Fibroblast of mammary gland (primary cell): ENCODE results near the gene TP73.

Experiments
- DNase-seq: peaks from one replicate; pipeline ENCODE4 v3.0.0-alpha.2; 2010; ENCODE audit warnings: low read depth
- H3K4me3 ChIP-seq: 2 replicates; pipeline ENCODE4 v1.5.1; 2011; ENCODE audit warnings: low read depth, mild to moderate bottlenecking, low read length, moderate library complexity; ENCODE audit not compliant: control insufficient read depth
- TF ChIP-seq, protein P1 (sequence below): conservative IDR thresholded peaks from 2 replicates; pipeline ENCODE4 v1.5.1; 2011; ENCODE audit warnings: low read depth, low read length, inconsistent platforms; ENCODE audit not compliant: control insufficient read depth, insufficient read depth

The TP73 gene

GRCh38 chr1:3727042-3727824 lies 74.9 kb downstream of the TP73 start:
- peak; percentile 8 for DNase-seq
- no peak overlapping the region for H3K4me3 ChIP-seq
- TF ChIP-seq, protein P1, sequence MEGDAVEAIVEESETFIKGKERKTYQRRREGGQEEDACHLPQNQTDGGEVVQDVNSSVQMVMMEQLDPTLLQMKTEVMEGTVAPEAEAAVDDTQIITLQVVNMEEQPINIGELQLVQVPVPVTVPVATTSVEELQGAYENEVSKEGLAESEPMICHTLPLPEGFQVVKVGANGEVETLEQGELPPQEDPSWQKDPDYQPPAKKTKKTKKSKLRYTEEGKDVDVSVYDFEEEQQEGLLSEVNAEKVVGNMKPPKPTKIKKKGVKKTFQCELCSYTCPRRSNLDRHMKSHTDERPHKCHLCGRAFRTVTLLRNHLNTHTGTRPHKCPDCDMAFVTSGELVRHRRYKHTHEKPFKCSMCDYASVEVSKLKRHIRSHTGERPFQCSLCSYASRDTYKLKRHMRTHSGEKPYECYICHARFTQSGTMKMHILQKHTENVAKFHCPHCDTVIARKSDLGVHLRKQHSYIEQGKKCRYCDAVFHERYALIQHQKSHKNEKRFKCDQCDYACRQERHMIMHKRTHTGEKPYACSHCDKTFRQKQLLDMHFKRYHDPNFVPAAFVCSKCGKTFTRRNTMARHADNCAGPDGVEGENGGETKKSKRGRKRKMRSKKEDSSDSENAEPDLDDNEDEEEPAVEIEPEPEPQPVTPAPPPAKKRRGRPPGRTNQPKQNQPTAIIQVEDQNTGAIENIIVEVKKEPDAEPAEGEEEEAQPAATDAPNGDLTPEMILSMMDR, result peak; percentile 53

GRCh38 chr1:3727825-3728776 lies 75.8 kb downstream of the TP73 start:
- no peak for DNase-seq
- TF ChIP-seq, protein P1, result no peak
- H3K4me3 ChIP-seq, result no peak overlapping the region

DNA sequence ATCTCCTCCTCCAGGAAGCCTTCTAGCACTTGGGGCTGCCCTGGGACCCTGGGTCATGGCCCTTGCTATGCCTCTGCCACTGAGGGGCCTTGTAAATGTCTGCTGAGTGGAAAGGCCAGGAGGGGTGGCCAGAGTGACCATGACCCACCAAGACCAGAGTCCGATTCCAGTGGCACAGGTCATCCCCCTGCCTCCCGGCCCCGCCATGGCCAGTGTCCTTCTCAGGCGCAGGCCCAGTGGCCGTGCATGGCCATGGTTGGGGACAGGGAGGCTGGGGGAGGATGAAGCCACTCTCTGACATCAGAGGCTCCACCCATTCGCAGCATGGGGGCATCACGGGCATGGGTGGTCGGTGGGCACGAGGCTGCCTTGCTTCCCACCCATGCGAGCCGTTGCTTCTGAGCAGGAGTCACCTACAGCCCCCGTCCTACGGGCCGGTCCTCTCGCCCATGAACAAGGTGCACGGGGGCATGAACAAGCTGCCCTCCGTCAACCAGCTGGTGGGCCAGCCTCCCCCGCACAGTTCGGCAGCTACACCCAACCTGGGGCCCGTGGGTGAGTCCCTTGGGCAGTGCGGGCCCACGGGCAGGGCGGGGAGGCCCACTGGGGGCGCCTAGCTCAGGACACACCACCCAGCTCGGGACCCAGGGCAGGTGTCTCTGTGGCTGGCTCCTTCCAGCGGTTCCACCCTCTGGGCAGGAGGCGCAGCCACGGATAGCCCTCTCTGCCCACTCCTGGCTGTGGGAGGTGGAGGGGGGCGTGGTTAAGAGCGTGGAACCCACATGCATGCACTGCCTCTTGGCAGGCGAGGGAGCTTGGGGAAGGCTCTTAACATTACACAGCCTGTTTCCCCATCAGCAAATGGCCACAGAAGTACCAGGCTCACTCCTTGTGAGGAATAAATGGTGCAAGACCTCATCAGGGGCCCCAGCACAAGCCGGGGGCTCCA lies 77.6 kb downstream of the TP73 start:
- no peak overlapping the region for H3K4me3 ChIP-seq

DNA sequence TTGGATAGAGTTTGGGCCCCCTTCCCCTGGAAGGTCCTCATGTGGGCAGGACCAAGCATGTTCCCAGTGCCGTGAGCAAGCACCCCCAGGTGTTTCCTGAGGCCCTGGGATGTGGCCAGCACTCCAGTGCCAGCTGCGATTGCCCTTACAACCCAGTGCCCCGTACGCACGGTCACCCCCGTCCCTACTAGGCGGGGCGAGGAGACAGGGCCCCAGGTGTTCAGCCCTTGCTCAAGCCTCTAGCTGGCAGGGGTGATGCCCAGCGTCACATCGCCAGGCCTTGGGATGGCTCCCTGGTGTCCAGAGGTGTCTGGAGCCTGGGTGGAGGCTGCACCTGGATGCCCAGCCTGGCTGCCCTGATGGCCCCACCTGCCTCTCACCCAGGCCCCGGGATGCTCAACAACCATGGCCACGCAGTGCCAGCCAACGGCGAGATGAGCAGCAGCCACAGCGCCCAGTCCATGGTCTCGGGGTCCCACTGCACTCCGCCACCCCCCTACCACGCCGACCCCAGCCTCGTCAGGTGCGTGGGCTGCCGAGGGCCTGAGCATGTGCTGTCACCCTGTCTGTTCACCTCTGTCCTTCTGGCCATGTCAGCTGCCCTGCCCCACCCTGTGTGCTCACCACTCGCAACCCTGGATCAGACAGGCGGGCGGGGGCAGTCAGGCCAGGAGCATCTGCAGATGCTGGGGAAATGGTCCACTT lies 78.4 kb downstream of the TP73 start:
- TF ChIP-seq, protein P1, result no peak
- no peak overlapping the region for H3K4me3 ChIP-seq
- no peak for DNase-seq

More for the DNA sequence above, 77.6 kb downstream of the TP73 start:
- TF ChIP-seq, protein P1, result no peak
- DNase-seq, result peak; percentile 6

- no peak for DNase-seq
- no peak overlapping the region for H3K4me3 ChIP-seq
- TF ChIP-seq, protein P1, result no peak
Observed at GRCh38 chr1:3731583-3732433, 79.5 kb downstream of the TP73 start.
